H1 (cell line): ENCODE measurements around the gene TMEM130. TPM values are rescaled to one million over a fixed set of nuclear protein-coding genes. Genes with fewer than 3 reads are reported as not detected.

Source experiments
- CTCF ChIA-PET: fragments of 300-600 bp; sonication (Branson Sonifier 250); formaldehyde crosslinking; loops from one replicate; lab custom pipeline; 2021; ENCODE audit not compliant: partially characterized antibody; lab: Charles Lee
- POLR2A ChIA-PET: fragments of 300-600 bp; sonication (Branson Sonifier 250); formaldehyde crosslinking; loops from one replicate; lab custom pipeline; 2021; ENCODE audit warnings: inconsistent platforms; ENCODE audit not compliant: partially characterized antibody; lab: Charles Lee
- DNase-seq, 2 experiments: peaks; one replicate each; pipeline versions ENCODE4 v3.0.0 to v3.0.0-alpha.2; 2010 to 2022; ENCODE audit warnings: low spot score in 2 of 2, low read depth in 1 of 2, mixed read lengths in 1 of 2
- FAIRE-seq: peaks from 2 replicates; lab custom pipeline; 2011; peaks lifted over from hg19 to GRCh38; lab: Jason Lieb, UNC
- H2AFZ ChIP-seq: 2 replicates; pipeline ENCODE4 v1.8.1; 2012; ENCODE audit warnings: low read length, inconsistent platforms
- H2AK5ac ChIP-seq: 2 replicates; pipeline ENCODE4 v1.6.1; 2013; ENCODE audit warnings: low read depth, low read length
- H2BK120ac ChIP-seq: replicated peaks from 2 replicates; pipeline ENCODE3; 2013; ENCODE audit warnings: low read depth, low read length, inconsistent platforms
- H2BK12ac ChIP-seq: 2 replicates; pipeline ENCODE4 v1.6.1; 2013; ENCODE audit warnings: low read depth, low read length
- H2BK15ac ChIP-seq: 2 replicates; pipeline ENCODE4 v1.6.1; 2013; ENCODE audit warnings: low read length
- H2BK20ac ChIP-seq: 2 replicates; pipeline ENCODE4 v1.6.1; 2013; ENCODE audit warnings: low read length
- H2BK5ac ChIP-seq: 2 replicates; pipeline ENCODE4 v1.6.1; 2013; ENCODE audit warnings: low read depth, low read length
- H3K14ac ChIP-seq: 2 replicates; pipeline ENCODE4 v1.6.1; 2013; ENCODE audit warnings: inconsistent platforms; ENCODE audit not compliant: insufficient read length
- H3K18ac ChIP-seq: 2 replicates; pipeline ENCODE4 v1.6.1; 2013; ENCODE audit warnings: low read length; ENCODE audit errors: extremely low read depth
- H3K23ac ChIP-seq: 2 replicates; pipeline ENCODE4 v1.6.1; 2013; ENCODE audit warnings: inconsistent platforms; ENCODE audit not compliant: insufficient read length
- H3K23me2 ChIP-seq: 2 replicates; pipeline ENCODE4 v1.6.1; 2013; ENCODE audit warnings: low read depth, low read length
- H3K27ac ChIP-seq: 2 replicates; pipeline ENCODE4 v1.6.1; 2011; ENCODE audit warnings: low read depth, low read length, inconsistent platforms
- H3K27me3 ChIP-seq, 4 experiments: replicated peaks in 1 of 4; 1 replicate in 1 of 4; 2 replicates in 3 of 4; pipeline versions ENCODE4 v1.6.1 to v1.8.1; 2011 to 2013; ENCODE audit warnings: low read length in 3 of 4, mild to moderate bottlenecking in 3 of 4, inconsistent platforms in 2 of 4, mixed read lengths in 2 of 4, moderate library complexity in 1 of 4; ENCODE audit not compliant: control insufficient read depth in 3 of 4, insufficient read depth in 3 of 4; ENCODE audit errors: extremely low read depth in 1 of 4
- H3K36me3 ChIP-seq, 4 experiments: 2 replicates each; pipeline versions ENCODE4 v1.6.1 to v1.8.1; 2011 to 2013; ENCODE audit warnings: mild to moderate bottlenecking in 4 of 4, low read length in 3 of 4, moderate library complexity in 2 of 4, control low read depth in 1 of 4, inconsistent platforms in 1 of 4; ENCODE audit not compliant: insufficient read depth in 4 of 4, control insufficient read depth in 2 of 4
- H3K4ac ChIP-seq: replicated peaks from 2 replicates; pipeline ENCODE3; 2013; ENCODE audit warnings: low read length, low read depth, mixed read lengths, inconsistent platforms; ENCODE audit not compliant: insufficient read length
- H3K4me1 ChIP-seq, 4 experiments: replicated peaks in 1 of 4; 1 replicate in 1 of 4; 2 replicates in 3 of 4; pipeline versions ENCODE4 v1.6.1 to v1.8.1; 2011 to 2013; ENCODE audit warnings: low read length in 3 of 4, inconsistent platforms in 2 of 4, mixed read lengths in 1 of 4; ENCODE audit not compliant: insufficient read depth in 4 of 4, control insufficient read depth in 3 of 4
- H3K4me2 ChIP-seq, 2 experiments: 2 replicates each; pipeline versions ENCODE4 v1.6.1 to v1.8.1; 2011 to 2013; ENCODE audit warnings: low read depth in 2 of 2, low read length in 2 of 2, control low read depth in 1 of 2, inconsistent platforms in 1 of 2, mild to moderate bottlenecking in 1 of 2; ENCODE audit not compliant: insufficient read depth in 1 of 2
- H3K4me3 ChIP-seq, 4 experiments: fragments of 200-600, 300-600 bp in 1 of 4; sonication (generic), shearing (Covaris generic), sonication (Bioruptor Twin) in 1 of 4; 2 replicates each; pipeline versions ENCODE4 v1.5.1 to v1.8.1; 2011 to 2016; ENCODE audit warnings: low read length in 4 of 4, low read depth in 3 of 4, control low read depth in 2 of 4, inconsistent platforms in 2 of 4, mild to moderate bottlenecking in 2 of 4, mixed read lengths in 1 of 4, moderate library complexity in 1 of 4; ENCODE audit not compliant: insufficient read depth in 2 of 4; ENCODE audit errors: extremely low read depth in 1 of 4
- H3K56ac ChIP-seq: replicated peaks from 2 replicates; pipeline ENCODE3; 2013; ENCODE audit warnings: low read depth, mild to moderate bottlenecking, mixed read lengths, low read length, inconsistent platforms; ENCODE audit not compliant: insufficient read length
- H3K79me1 ChIP-seq: 2 replicates; pipeline ENCODE4 v1.6.1; 2013; ENCODE audit warnings: low read depth, low read length, control low read depth
- H3K79me2 ChIP-seq, 2 experiments: 2 replicates each; pipeline versions ENCODE4 v1.6.1 to v1.8.1; 2012 to 2013; ENCODE audit warnings: low read length in 2 of 2, mild to moderate bottlenecking in 2 of 2, inconsistent platforms in 1 of 2; ENCODE audit not compliant: insufficient read depth in 2 of 2, control insufficient read depth in 1 of 2
- H3K9ac ChIP-seq, 4 experiments: replicated peaks in 1 of 4; 1 replicate in 1 of 4; 2 replicates in 3 of 4; pipeline versions ENCODE4 v1.6.1 to v1.8.1; 2011 to 2013; ENCODE audit warnings: low read depth in 3 of 4, low read length in 3 of 4, control low read depth in 2 of 4, mild to moderate bottlenecking in 2 of 4, moderate library complexity in 2 of 4, inconsistent platforms in 1 of 4; ENCODE audit errors: extremely low read depth in 1 of 4
- H3K9me3 ChIP-seq, 2 experiments: 2 replicates each; pipeline versions ENCODE4 v1.6.1 to v1.8.1; 2012 to 2013; ENCODE audit warnings: mild to moderate bottlenecking in 2 of 2, moderate library complexity in 2 of 2, control low read depth in 1 of 2, inconsistent platforms in 1 of 2, low read depth in 1 of 2, low read length in 1 of 2, mixed read lengths in 1 of 2; ENCODE audit not compliant: insufficient read depth in 2 of 2
- H4K20me1 ChIP-seq, 2 experiments: replicated peaks in 1 of 2; 2 replicates each; pipeline versions ENCODE3 to v1.8.1; 2011 to 2013; ENCODE audit warnings: inconsistent platforms in 2 of 2, low read length in 2 of 2, mild to moderate bottlenecking in 1 of 2; ENCODE audit not compliant: insufficient read depth in 2 of 2, control insufficient read depth in 1 of 2
- H4K5ac ChIP-seq: 2 replicates; pipeline ENCODE4 v1.6.1; 2013; ENCODE audit warnings: low read length, low read depth, mixed read lengths, inconsistent platforms; ENCODE audit not compliant: insufficient read length
- H4K8ac ChIP-seq: 2 replicates; pipeline ENCODE4 v1.8.0; 2013; ENCODE audit warnings: mild to moderate bottlenecking, moderate library complexity, low read length, inconsistent platforms; ENCODE audit not compliant: insufficient read depth; ENCODE audit errors: extremely low read depth
- H4K91ac ChIP-seq: replicated peaks from 2 replicates; pipeline ENCODE3; 2013; ENCODE audit warnings: low read length, mixed read lengths, inconsistent platforms; ENCODE audit not compliant: insufficient read length
- ASH2L ChIP-seq: fragments of 200-600, 300-600 bp; sonication (generic); IDR thresholded peaks from one replicate; pipeline ENCODE4 v1.7.1; 2017; ENCODE audit warnings: low read length
- CREB1 ChIP-seq: IDR thresholded peaks from 2 replicates; pipeline ENCODE4 v1.6.1; 2012; ENCODE audit warnings: inconsistent platforms
- HDAC2 ChIP-seq, 2 experiments: fragments of 300-600 bp in 1 of 2; sonication (generic) in 1 of 2; IDR thresholded peaks; 2 replicates each; pipeline ENCODE4 v1.6.1; 2011 to 2012; ENCODE audit warnings: low read depth in 2 of 2, low read length in 2 of 2, mild to moderate bottlenecking in 2 of 2, moderate library complexity in 2 of 2, borderline replicate concordance in 1 of 2, inconsistent platforms in 1 of 2
- JUN ChIP-seq: IDR thresholded peaks from 2 replicates; pipeline ENCODE4 v1.6.1; 2011; ENCODE audit warnings: low read depth, mild to moderate bottlenecking, improper control_type of control experiment, low read length
- KDM1A ChIP-seq: fragments of 200-600, 300-600 bp; sonication (generic); IDR thresholded peaks from 2 replicates; pipeline ENCODE4 v1.7.1; 2016; ENCODE audit warnings: mild to moderate bottlenecking, low read length, borderline replicate concordance
- NRF1 ChIP-seq: IDR thresholded peaks from 2 replicates; pipeline ENCODE4 v1.6.1; 2011; ENCODE audit warnings: mild to moderate bottlenecking, low read depth, low read length, improper control_type of control experiment
- SIN3A ChIP-seq, 2 experiments: IDR thresholded peaks in 1 of 2; conservative IDR thresholded peaks in 1 of 2; 2 replicates each; pipeline ENCODE4 v1.6.1; 2011 to 2012; ENCODE audit warnings: low read length in 2 of 2, improper control_type of control experiment in 1 of 2, low read depth in 1 of 2, mild to moderate bottlenecking in 1 of 2
- whole genome bisulfite sequencing, 2 experiments: shearing (Covaris generic) in 1 of 2; methylation state at CpG; one replicate each; pipeline versions ENCODE4 v1.1.6 to v1.1.7; 2013 to 2015; ENCODE audit warnings: low lambda C conversion rate in 2 of 2, mixed read lengths in 2 of 2, inconsistent platforms in 1 of 2, low coverage in 1 of 2, missing lambda C conversion rate in 1 of 2; ENCODE audit not compliant: insufficient replicate concordance in 2 of 2, insufficient coverage in 1 of 2, insufficient read length in 1 of 2; ENCODE audit errors: extremely low coverage in 1 of 2, missing lambda C conversion rate in 1 of 2; 5-methylcytosine and 5-hydroxymethylcytosine counted together
- polyA plus RNA-seq, 7 experiments: library from polyadenylated mRNA; depleted of rRNA in 3 of 7; stranded (reverse) in 5 of 7; unstranded in 2 of 7; fragments of >200 nt in 5 of 7; fragments of 200-250 nt in 2 of 7; gene quantifications; 1 replicate in 5 of 7; 2 replicates in 1 of 7; 4 replicates in 1 of 7; pipeline versions ENCODE4 v1.2.1 to v1.2.3, GENCODE V29; 2011 to 2013; ENCODE audit warnings: missing spikeins in 2 of 7, mixed read lengths in 2 of 7
- total RNA-seq: library from RNA; stranded (reverse); fragmentation: NEBNext Ultra II Directional; extraction: Animal tissue kit (Norgen Biotek cat#: 25700); gene quantifications from 2 replicates; pipeline ENCODE4 v1.2.1, GENCODE V29; 2021

TMEM130 gene
- total and polyA plus RNA-seq, 2 of the 8 experiments (the other 6 are each of a cell fraction or from before 2014, with no cell fraction given): 2.9 to 6.6 TPM

GRCh38 chr7:98862716-98863420, 6.9 kb downstream of the TMEM130 start:
- no peak overlapping the region; the same call in 1 of the 2 replicates for H2BK12ac ChIP-seq
- no peaks in the 10 kb centered on the region for H3K27me3 ChIP-seq
- no peak overlapping the region for H4K91ac ChIP-seq
- no peak overlapping the region for H3K4me3 ChIP-seq
- H2BK120ac ChIP-seq: no peak overlapping the region
- H3K36me3 ChIP-seq: no peaks in the 10 kb centered on the region
- FAIRE-seq (no peak), DNase-seq (no peak)
- no peak overlapping the region for H2BK15ac ChIP-seq
- no peak overlapping the region for H3K14ac ChIP-seq
- no peak overlapping the region for H3K4me2 ChIP-seq
- H3K4ac ChIP-seq: no peak overlapping the region
- no peaks in the 10 kb centered on the region for H3K23me2 ChIP-seq
- peaks cover 0 to 8% (median 3%) of the 10 kb centered on the region in 4 experiments; a peak in 4 of 7 replicates for H3K4me1 ChIP-seq
- H3K56ac ChIP-seq: no peak overlapping the region
- H3K9me3 ChIP-seq: no peaks in the 10 kb centered on the region
- no peak overlapping the region for H3K18ac ChIP-seq
- no peak overlapping the region for H2AK5ac ChIP-seq
- H2BK20ac ChIP-seq: no peak overlapping the region; the same call in 1 of the 2 replicates
- H3K79me1 ChIP-seq: no peaks in the 10 kb centered on the region
- H4K5ac ChIP-seq: no peak overlapping the region
- H3K23ac ChIP-seq: no peak overlapping the region
- no peak overlapping the region; the same call in 1 of the 2 replicates for H4K8ac ChIP-seq
- no peaks in the 10 kb centered on the region for H4K20me1 ChIP-seq
- POLR2A ChIA-PET: no interaction called here
- no peak overlapping the region for H2BK5ac ChIP-seq
- no peak overlapping the region for H3K27ac ChIP-seq
- CTCF ChIA-PET: interaction anchor here (0.6 to 2.6 kb wide), 3 partner anchors 26 to 530 kb away, joined by 3 to 8 read pairs (median 6); no protein-coding TSS in a partner anchor
- TF ChIP-seq CREB1 (no peak), SIN3A (conservative IDR thresholded peaks at IDR 0.05 in 1 of 2, IDR thresholded peaks at IDR 0.05 in 1 of 2; ENCODE audit: low read depth in 1 of 2, low read length in 2 of 2) (no peak), HDAC2 (IDR thresholded peaks at IDR 0.05; ENCODE audit: borderline replicate concordance in 1 of 2, low read depth in 2 of 2, low read length in 2 of 2) (no peak), NRF1 (no peak), JUN (no peak), ASH2L (no peak), KDM1A (no peak)
- H2AFZ ChIP-seq: no peak overlapping the region
- no peak overlapping the region for H3K9ac ChIP-seq
- 90% methylated on average over 29 of the region's 29 CpGs; no CpG with 5 or more reads in 1 of the 2 experiments for WGBS, 2 experiments
- H3K79me2 ChIP-seq: no peaks in the 10 kb centered on the region
